DOHH2 (cell line): ENCODE results near the gene HOXC4.

Experiments used
- H3F3A ChIP-seq: fragments of 200-600 bp; sonication (generic), shearing (Covaris generic); 2 replicates; pipeline ENCODE4 v1.6.0; 2016; ENCODE audit warnings: antibody characterized with exemption, mild to moderate bottlenecking; ENCODE audit not compliant: control insufficient read depth, insufficient read depth
- H3K27ac ChIP-seq: fragments of 200-600 bp; sonication (generic); 2 replicates; pipeline ENCODE4 v1.5.1; 2014; ENCODE audit warnings: low read depth, mild to moderate bottlenecking, low read length, moderate library complexity
- H3K27me3 ChIP-seq: fragments of 200-600 bp; sonication (generic); 2 replicates; pipeline ENCODE4 v1.6.1; 2014; ENCODE audit warnings: mild to moderate bottlenecking, low read length, mixed read lengths; ENCODE audit not compliant: control insufficient read depth
- H3K36me3 ChIP-seq: fragments of 200-600 bp; sonication (generic); 2 replicates; pipeline ENCODE4 v1.6.1; 2014; ENCODE audit warnings: mild to moderate bottlenecking, low read length, moderate library complexity, mixed read lengths; ENCODE audit not compliant: control insufficient read depth
- H3K4me1 ChIP-seq: fragments of 200-600 bp; sonication (generic); 2 replicates; pipeline ENCODE4 v1.6.1; 2014; ENCODE audit warnings: mild to moderate bottlenecking, low read length, mixed read lengths; ENCODE audit not compliant: control insufficient read depth
- H3K4me2 ChIP-seq: fragments of 200-600 bp; sonication (generic); 2 replicates; pipeline ENCODE4 v1.6.0; 2014; ENCODE audit warnings: mild to moderate bottlenecking, low read length, moderate library complexity
- H3K4me3 ChIP-seq: fragments of 200-600 bp; sonication (generic); 2 replicates; pipeline ENCODE4 v1.5.1; 2014; ENCODE audit warnings: mild to moderate bottlenecking, low read length, mixed read lengths
- H3K79me2 ChIP-seq: fragments of 200-600 bp; sonication (generic); 2 replicates; pipeline ENCODE4 v1.6.1; 2014; ENCODE audit warnings: mild to moderate bottlenecking, low read length, mixed read lengths; ENCODE audit not compliant: control insufficient read depth
- H3K9me2 ChIP-seq: fragments of 200-600 bp; sonication (generic); replicated peaks from 2 replicates; pipeline ENCODE4 v1.6.1; 2014; ENCODE audit warnings: mild to moderate bottlenecking, low read length, mixed read lengths; ENCODE audit not compliant: control insufficient read depth
- H3K9me3 ChIP-seq: fragments of 200-600 bp; sonication (generic); 2 replicates; pipeline ENCODE4 v1.6.1; 2014; ENCODE audit warnings: antibody characterized with exemption, low read length, mixed read lengths; ENCODE audit not compliant: control insufficient read depth, insufficient read depth
- H4K20me1 ChIP-seq: fragments of 200-600 bp; sonication (generic); 2 replicates; pipeline ENCODE4 v1.6.0; 2014; ENCODE audit warnings: low read depth, mild to moderate bottlenecking, antibody characterized with exemption, low read length, moderate library complexity; ENCODE audit not compliant: control insufficient read depth, insufficient read depth
- EZH2phosphoT487 ChIP-seq: fragments of 200-600 bp; sonication (generic); IDR thresholded peaks from 2 replicates; pipeline ENCODE4 v1.6.1; 2017; ENCODE audit warnings: borderline replicate concordance, mild to moderate bottlenecking, antibody characterized with exemption, low read length, moderate library complexity, mixed read lengths
- TF ChIP-seq, protein P1 (sequence below): fragments of 200-600 bp; sonication (generic); IDR thresholded peaks from one replicate; pipeline ENCODE4 v1.5.1; 2014; ENCODE audit warnings: antibody characterized with exemption, mild to moderate bottlenecking, low read depth, low read length; ENCODE audit not compliant: poor library complexity, severe bottlenecking

Gene HOXC4

DNA sequence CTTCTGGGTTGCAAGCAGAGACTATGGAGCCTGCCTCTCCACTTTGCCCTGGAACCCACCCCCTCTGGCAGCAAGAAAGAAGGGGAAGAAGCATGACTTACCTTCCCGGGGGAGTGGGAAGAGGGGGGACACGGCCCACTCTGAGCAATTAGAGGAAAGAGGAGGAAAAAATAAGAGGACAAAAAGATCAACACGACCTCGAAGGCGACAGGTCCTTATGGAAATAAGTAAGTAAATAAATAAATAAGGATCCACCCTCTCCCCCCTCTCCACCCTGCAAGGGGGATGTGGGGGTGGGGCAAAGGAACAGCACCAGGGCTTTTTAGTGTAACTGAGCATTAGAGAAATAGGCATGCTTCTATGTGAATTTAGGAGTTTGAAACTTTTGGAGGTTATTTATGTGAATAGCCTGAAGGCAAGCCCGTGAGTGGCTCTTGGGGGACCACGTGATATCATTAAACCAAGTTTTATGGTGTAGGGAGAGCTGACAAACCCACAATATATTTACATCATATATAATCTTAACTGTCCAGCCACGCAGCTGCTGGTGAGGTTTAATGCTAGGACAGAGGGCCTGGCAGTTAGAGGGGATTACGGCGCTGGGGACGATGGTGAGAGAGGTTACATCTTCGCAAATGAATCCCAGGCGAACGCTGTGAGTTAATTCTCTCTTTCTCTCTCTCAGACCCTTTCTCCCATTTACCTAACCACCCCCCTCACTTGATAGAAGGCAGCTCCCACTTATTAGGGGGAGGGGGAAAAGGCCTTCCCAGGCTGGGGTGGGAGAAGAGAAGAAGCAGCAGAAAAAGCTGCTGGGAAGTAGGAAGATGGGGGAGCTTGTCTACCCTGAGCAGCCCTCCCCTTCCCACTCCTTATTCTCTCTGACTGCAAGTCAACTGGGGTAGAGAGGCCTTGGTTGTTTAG is 16.0 kb upstream of the HOXC4 start:
- Histone ChIP-seq H3K9me3 (no peaks in the 10 kb centered on the region), H3K36me3 (no peaks in the 10 kb centered on the region), H4K20me1 (no peaks in the 10 kb centered on the region), H3K4me2 (no peak overlapping the region), H3K9me2 (no peaks in the 10 kb centered on the region), H3K4me1 (peaks cover 14% of the 10 kb centered on the region), H3F3A (no peaks in the 10 kb centered on the region), H3K4me3 (no peak overlapping the region), H3K79me2 (no peaks in the 10 kb centered on the region), H3K27me3 (peaks cover 32% of the 10 kb centered on the region), H3K27ac (no peak overlapping the region)
- TF ChIP-seq, protein P1, sequence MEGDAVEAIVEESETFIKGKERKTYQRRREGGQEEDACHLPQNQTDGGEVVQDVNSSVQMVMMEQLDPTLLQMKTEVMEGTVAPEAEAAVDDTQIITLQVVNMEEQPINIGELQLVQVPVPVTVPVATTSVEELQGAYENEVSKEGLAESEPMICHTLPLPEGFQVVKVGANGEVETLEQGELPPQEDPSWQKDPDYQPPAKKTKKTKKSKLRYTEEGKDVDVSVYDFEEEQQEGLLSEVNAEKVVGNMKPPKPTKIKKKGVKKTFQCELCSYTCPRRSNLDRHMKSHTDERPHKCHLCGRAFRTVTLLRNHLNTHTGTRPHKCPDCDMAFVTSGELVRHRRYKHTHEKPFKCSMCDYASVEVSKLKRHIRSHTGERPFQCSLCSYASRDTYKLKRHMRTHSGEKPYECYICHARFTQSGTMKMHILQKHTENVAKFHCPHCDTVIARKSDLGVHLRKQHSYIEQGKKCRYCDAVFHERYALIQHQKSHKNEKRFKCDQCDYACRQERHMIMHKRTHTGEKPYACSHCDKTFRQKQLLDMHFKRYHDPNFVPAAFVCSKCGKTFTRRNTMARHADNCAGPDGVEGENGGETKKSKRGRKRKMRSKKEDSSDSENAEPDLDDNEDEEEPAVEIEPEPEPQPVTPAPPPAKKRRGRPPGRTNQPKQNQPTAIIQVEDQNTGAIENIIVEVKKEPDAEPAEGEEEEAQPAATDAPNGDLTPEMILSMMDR: no peak
- no peak for TF ChIP-seq EZH2phosphoT487

DNA sequence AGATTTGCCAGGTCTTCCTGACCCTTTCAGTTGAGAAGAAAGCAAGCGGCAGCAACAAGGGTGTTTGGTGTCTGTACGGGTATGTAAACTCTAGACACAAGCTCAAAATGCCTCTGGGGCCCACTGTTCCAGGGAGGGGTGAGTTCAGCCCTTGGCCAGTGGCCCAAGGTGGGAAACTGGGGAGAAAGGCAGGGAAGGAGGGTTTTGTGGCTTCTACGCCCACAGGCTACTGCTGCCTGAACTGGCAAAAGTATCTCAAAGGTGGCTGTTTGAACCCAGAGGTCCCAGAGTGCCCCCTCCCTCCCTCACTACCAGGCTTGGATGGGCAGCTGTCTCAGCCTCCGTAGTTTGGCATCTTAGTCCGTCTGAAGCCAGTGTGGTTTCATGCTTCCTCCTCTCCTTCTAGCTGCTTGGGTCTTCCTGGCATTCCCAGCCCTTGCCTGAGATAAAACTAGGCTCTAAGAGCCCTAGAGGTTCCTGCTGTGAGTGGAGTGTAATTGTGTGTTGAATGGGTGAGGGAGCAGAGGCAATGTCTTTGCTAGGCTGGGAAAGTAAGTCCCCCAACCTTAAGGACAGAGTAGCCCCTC is 15.3 kb upstream of the HOXC4 start:
- H3K9me2 ChIP-seq: no peaks in the 10 kb centered on the region
- H3K4me2 ChIP-seq: no peak overlapping the region
- no peaks in the 10 kb centered on the region for H4K20me1 ChIP-seq
- no peaks in the 10 kb centered on the region for H3K79me2 ChIP-seq
- H3K36me3 ChIP-seq: no peaks in the 10 kb centered on the region
- no peaks in the 10 kb centered on the region for H3F3A ChIP-seq
- H3K27ac ChIP-seq: no peak overlapping the region
- peaks cover 14% of the 10 kb centered on the region for H3K4me1 ChIP-seq
- no peaks in the 10 kb centered on the region for H3K9me3 ChIP-seq
- TF ChIP-seq EZH2phosphoT487: no peak
- TF ChIP-seq, protein P1: no peak
- no peak overlapping the region for H3K4me3 ChIP-seq
- H3K27me3 ChIP-seq: peaks cover 25% of the 10 kb centered on the region

DNA sequence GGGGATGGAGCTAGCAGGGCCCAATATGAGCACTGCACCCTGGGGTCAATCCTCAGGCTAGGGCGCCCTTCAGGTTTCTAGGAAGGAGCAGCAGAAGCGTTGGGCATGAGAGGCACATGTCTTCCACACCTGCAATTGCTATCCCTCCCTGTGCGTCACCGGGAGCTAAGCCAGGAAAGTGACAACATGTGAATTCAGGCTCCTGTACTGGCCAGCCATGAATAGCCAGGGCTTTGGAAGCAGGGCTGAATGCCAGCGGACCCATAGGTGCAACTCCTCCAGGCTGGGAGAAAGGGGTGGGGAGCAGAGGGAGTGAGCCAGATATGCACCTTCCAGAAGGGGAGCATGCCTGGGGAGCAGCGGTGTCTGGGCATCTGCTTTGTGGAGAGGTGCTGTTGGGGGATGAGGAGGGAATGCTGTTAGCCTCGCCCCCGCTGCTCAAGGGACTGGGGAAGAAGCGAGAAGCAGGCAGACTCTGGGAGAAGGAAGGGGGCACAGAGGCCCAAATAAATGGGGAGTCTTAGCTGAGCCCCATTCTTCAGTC is 14.7 kb upstream of the HOXC4 start:
- TF ChIP-seq, protein P1: no peak
- TF ChIP-seq EZH2phosphoT487: no peak
- H3K4me1 ChIP-seq: peaks cover 19% of the 10 kb centered on the region
- no peaks in the 10 kb centered on the region for H3F3A ChIP-seq
- H3K9me2 ChIP-seq: no peaks in the 10 kb centered on the region
- no peaks in the 10 kb centered on the region for H4K20me1 ChIP-seq
- H3K36me3 ChIP-seq: no peaks in the 10 kb centered on the region
- no peak overlapping the region for H3K4me3 ChIP-seq
- no peak overlapping the region for H3K4me2 ChIP-seq
- H3K79me2 ChIP-seq: no peaks in the 10 kb centered on the region
- no peak overlapping the region for H3K27ac ChIP-seq
- H3K27me3 ChIP-seq: peaks cover 22% of the 10 kb centered on the region
- no peaks in the 10 kb centered on the region for H3K9me3 ChIP-seq
